SH-SY5Y (cell line): ENCODE data around the gene NPRL2.

Source experiments
- GATA2 ChIP-seq: IDR thresholded peaks from 2 replicates; pipeline ENCODE4 v1.6.1; 2011; ENCODE audit warnings: mild to moderate bottlenecking, low read depth, low read length
- GATA3 ChIP-seq: IDR thresholded peaks from 2 replicates; pipeline ENCODE4 v1.6.1; 2011; ENCODE audit warnings: low read depth, mild to moderate bottlenecking, low read length, moderate library complexity

GRCh38 chr3:50375258-50375931, 24.8 kb upstream of the NPRL2 start:
- TF ChIP-seq GATA3 (no peak), GATA2 (no peak)
